ENCODE data around the gene PIK3CD. TPM values are rescaled to one million over a fixed set of nuclear protein-coding genes. Genes with fewer than 3 reads are reported as not detected.

The PIK3CD gene
- total and polyA plus RNA-seq, 2 experiments from 2014 or later: 6.6 to 32.1 TPM

DNA sequence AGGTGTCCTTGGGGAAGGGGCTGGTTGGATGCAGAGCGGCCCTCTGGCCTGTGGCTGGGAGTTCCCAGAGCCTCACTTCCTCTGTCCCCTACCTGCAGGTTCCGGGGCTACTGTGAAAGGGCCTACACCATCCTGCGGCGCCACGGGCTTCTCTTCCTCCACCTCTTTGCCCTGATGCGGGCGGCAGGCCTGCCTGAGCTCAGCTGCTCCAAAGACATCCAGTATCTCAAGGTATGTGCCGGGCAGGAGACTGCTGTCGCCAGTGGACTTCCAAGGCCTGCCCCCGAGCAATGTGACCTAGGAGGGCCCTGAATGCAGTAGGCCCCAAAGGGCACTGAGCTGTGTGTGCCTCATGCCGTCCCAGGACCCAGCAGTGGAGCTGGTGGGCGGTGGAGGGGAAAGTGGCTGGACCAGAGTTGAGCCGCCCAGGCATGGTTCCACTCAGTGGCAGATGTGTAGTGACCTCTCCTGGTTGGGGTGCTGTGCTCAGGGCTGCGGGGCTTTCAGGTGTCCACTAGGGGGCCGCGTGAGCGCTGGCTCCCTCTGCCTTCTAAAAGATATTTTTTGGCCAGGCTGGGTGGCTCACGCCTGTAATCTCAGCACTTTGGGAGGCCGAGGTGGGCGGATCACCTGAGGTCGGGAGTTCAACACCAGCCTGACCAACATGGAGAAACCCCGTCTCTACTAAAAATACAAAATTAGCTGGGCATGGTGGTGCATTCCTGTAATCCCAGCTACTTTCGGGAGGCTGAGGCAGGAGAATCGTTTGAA lies 73.4 kb downstream of the PIK3CD start:
- H3K9me2 ChIP-seq (ENCODE audit: insufficient read depth): no peaks in the 10 kb centered on the region
- H4K20me1 ChIP-seq (replicated peaks; ENCODE audit: insufficient read depth): no peaks in the 10 kb centered on the region
- no peak overlapping the region for H3K4me3 Mint-ChIP-seq
- peaks cover 54% of the 10 kb centered on the region for H3K36me3 Mint-ChIP-seq (ENCODE audit: low read depth)
- peaks cover 11% of the 10 kb centered on the region for H3K27me3 Mint-ChIP-seq (ENCODE audit: insufficient read depth, low read depth, poor library complexity)
- no peaks in the 10 kb centered on the region for H3K27me3 ChIP-seq (ENCODE audit: insufficient read depth)
- no peaks in the 10 kb centered on the region for H3K4me1 ChIP-seq (ENCODE audit: insufficient read depth)
- H3F3A ChIP-seq (replicated peaks; ENCODE audit: low read depth): peaks cover 11% of the 10 kb centered on the region
- H3K4me3 ChIP-seq: no peak overlapping the region
- no peak overlapping the region for H3K27ac Mint-ChIP-seq
- no peaks in the 10 kb centered on the region for H3K79me2 ChIP-seq (replicated peaks; ENCODE audit: insufficient read depth)
- TF ChIP-seq STAT1 (IDR thresholded peaks at IDR 0.05; ENCODE audit: unreplicated experiment): no peak
- TF ChIP-seq, protein P1, sequence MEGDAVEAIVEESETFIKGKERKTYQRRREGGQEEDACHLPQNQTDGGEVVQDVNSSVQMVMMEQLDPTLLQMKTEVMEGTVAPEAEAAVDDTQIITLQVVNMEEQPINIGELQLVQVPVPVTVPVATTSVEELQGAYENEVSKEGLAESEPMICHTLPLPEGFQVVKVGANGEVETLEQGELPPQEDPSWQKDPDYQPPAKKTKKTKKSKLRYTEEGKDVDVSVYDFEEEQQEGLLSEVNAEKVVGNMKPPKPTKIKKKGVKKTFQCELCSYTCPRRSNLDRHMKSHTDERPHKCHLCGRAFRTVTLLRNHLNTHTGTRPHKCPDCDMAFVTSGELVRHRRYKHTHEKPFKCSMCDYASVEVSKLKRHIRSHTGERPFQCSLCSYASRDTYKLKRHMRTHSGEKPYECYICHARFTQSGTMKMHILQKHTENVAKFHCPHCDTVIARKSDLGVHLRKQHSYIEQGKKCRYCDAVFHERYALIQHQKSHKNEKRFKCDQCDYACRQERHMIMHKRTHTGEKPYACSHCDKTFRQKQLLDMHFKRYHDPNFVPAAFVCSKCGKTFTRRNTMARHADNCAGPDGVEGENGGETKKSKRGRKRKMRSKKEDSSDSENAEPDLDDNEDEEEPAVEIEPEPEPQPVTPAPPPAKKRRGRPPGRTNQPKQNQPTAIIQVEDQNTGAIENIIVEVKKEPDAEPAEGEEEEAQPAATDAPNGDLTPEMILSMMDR (conservative IDR thresholded peaks at IDR 0.05; ENCODE audit: low read depth in 2 of 2): peak; percentile 86 to 99
- TF ChIP-seq ZNF462 (CRISPR knock-in tag; IDR thresholded peaks at IDR 0.05): no peak
- TF ChIP-seq POLR2AphosphoS5 (IDR thresholded peaks at IDR 0.05; ENCODE audit: low read depth): no peak
- no peak for TF ChIP-seq ZNF331 (CRISPR knock-in tag; IDR thresholded peaks at IDR 0.05; ENCODE audit: low read depth)
- H3K4me1 Mint-ChIP-seq: peaks cover 2% of the 10 kb centered on the region; the same call in 1 of the 3 replicates
- no peak overlapping the region for H2AFZ ChIP-seq
- peak; percentile 73 for ATAC-seq
- H3K27ac ChIP-seq (ENCODE audit: low read depth): no peak overlapping the region; the same call in 1 of the 2 replicates
- no peak overlapping the region for H3K4me2 ChIP-seq
- H3K36me3 ChIP-seq (ENCODE audit: insufficient read depth): peaks cover 3% of the 10 kb centered on the region; the same call in 1 of the 2 replicates
- peaks cover 10% of the 10 kb centered on the region; the same call in 2 of the 3 replicates for H3K9me3 Mint-ChIP-seq
- peak; percentile 92 for DNase-seq (ENCODE audit: low spot score)
